ENCODE results near the gene JDP2.

DNA sequence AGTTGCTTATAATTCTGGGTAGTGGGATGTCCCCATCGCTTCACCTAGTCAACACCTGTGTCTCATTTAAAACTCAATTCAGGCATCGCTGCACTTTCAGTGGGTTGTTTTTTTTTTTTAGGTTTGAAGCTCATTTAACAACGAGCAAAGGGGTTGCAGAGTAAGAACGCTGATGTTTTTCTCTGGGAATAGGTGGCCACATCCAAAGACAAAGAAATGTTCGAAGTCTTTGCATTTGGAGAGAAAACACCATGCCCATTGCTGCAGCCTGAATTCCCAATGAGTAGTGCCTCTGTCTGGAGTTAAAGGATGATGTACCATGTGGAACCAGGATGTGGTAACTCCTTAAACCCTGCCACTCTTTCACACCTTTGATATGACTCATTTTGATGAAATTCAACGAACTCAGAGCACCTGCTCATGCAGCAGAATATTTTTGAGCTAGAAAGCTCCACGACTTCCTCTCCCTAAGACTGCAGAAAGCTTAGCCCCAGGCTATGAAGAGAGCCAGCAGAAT, 59.4 kb downstream of the JDP2 start:
- TF ChIP-seq, protein P1, sequence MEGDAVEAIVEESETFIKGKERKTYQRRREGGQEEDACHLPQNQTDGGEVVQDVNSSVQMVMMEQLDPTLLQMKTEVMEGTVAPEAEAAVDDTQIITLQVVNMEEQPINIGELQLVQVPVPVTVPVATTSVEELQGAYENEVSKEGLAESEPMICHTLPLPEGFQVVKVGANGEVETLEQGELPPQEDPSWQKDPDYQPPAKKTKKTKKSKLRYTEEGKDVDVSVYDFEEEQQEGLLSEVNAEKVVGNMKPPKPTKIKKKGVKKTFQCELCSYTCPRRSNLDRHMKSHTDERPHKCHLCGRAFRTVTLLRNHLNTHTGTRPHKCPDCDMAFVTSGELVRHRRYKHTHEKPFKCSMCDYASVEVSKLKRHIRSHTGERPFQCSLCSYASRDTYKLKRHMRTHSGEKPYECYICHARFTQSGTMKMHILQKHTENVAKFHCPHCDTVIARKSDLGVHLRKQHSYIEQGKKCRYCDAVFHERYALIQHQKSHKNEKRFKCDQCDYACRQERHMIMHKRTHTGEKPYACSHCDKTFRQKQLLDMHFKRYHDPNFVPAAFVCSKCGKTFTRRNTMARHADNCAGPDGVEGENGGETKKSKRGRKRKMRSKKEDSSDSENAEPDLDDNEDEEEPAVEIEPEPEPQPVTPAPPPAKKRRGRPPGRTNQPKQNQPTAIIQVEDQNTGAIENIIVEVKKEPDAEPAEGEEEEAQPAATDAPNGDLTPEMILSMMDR (IDR thresholded peaks at IDR 0.05): no peak
- TF ChIP-seq POLR2A (IDR thresholded peaks at IDR 0.05): no peak

All from body of pancreas (tissue), 4 donors.